K562 (cell line): ENCODE measurements around the gene MEFV. TPM values are rescaled to one million over a fixed set of nuclear protein-coding genes. Genes with fewer than 3 reads are reported as not detected.

ENCODE experiments used
- BACH1 ChIP-seq: fragments of 200-800 bp; sonication (Bioruptor generic); IDR thresholded peaks from 2 replicates; pipeline ENCODE4 v1.6.1; 2016; ENCODE audit warnings: missing genetic modification characterization, missing compliant biosample characterization
- HDAC6 ChIP-seq: IDR thresholded peaks from 2 replicates; pipeline ENCODE4 v1.6.1; 2012; ENCODE audit warnings: low read depth, mild to moderate bottlenecking, control low read depth, inconsistent platforms, low read length, moderate library complexity
- HDGF ChIP-seq: fragments of 450-650 bp; IDR thresholded peaks from 2 replicates; pipeline ENCODE4 v1.6.1; 2016
- HEY1 ChIP-seq: fragments of 250-450 bp; sonication (Bioruptor Pico); IDR thresholded peaks from 2 replicates; pipeline ENCODE4 v1.5.0; 2020; ENCODE audit warnings: mild to moderate bottlenecking, moderate library complexity, borderline replicate concordance
- JUND ChIP-seq, 2 experiments: IDR thresholded peaks; 2 replicates in 1 of 2; 3 replicates in 1 of 2; pipeline ENCODE4 v1.6.1; 2011; ENCODE audit warnings: borderline replicate concordance in 2 of 2, low read depth in 2 of 2, low read length in 2 of 2, improper control_type of control experiment in 1 of 2, missing biosample characterization in 1 of 2, missing genetic modification characterization in 1 of 2, missing genetic modification reagents in 1 of 2
- MTA1 ChIP-seq: fragments of 450-650 bp; IDR thresholded peaks from 2 replicates; pipeline ENCODE4 v1.6.1; 2017; ENCODE audit warnings: borderline replicate concordance
- NFE2 ChIP-seq: IDR thresholded peaks from 2 replicates; pipeline ENCODE4 v1.6.1; 2014; ENCODE audit warnings: antibody characterized with exemption, low read depth
- NR2F6 ChIP-seq: fragments of 450-650 bp; formaldehyde crosslinking; IDR thresholded peaks from 2 replicates; pipeline ENCODE4 v1.4.0; 2020; ENCODE audit warnings: mild to moderate bottlenecking
- POLR2G ChIP-seq: fragments of 200-400 bp; formaldehyde crosslinking; IDR thresholded peaks from 2 replicates; pipeline ENCODE4 v1.6.1; 2017; ENCODE audit warnings: low read depth, mild to moderate bottlenecking, antibody characterized with exemption, low read length, moderate library complexity
- TAL1 ChIP-seq: fragments of 450-650 bp; IDR thresholded peaks from 2 replicates; pipeline ENCODE4 v1.6.1; 2016; ENCODE audit warnings: mild to moderate bottlenecking
- ZFP1 ChIP-seq: fragments of 450-650 bp; formaldehyde crosslinking; IDR thresholded peaks from 2 replicates; pipeline ENCODE4 v1.4.0; 2020; ENCODE audit warnings: mild to moderate bottlenecking, mixed read lengths
- polyA plus RNA-seq, 8 experiments: library from polyadenylated mRNA; depleted of rRNA in 4 of 8; stranded (reverse) in 5 of 8; unstranded in 3 of 8; fragments of >200 nt; fragmentation: Nextera tagmentation in 2 of 8; fragmentation: Illumina TruSeq in 1 of 8; extraction: Ambion mirVana in 2 of 8; extraction: Trizol in 1 of 8; gene quantifications; 2 replicates each; pipeline versions ENCODE4 v1.2.1 to v1.2.3, GENCODE V29; 2011 to 2014; ENCODE audit warnings: inconsistent platforms in 1 of 8, missing spikeins in 1 of 8
- total RNA-seq, 7 experiments: library from RNA; depleted of rRNA in 6 of 7; stranded (reverse); fragments of >200 nt in 6 of 7; fragmentation: Illumina TruSeq in 2 of 7; extraction: Trizol in 2 of 7; gene quantifications; 2 replicates each; pipeline versions ENCODE4 v1.2.1 to v1.2.3, GENCODE V29; 2011 to 2021; ENCODE audit warnings: low replicate concordance in 1 of 7
- TF ChIP-seq, protein P1 (sequence below), 2 experiments: fragments of 450-650 bp in 1 of 2; IDR thresholded peaks; 2 replicates each; pipeline ENCODE4 v1.6.1; 2011 to 2017; ENCODE audit warnings: low read depth in 2 of 2, antibody characterized with exemption in 1 of 2, borderline replicate concordance in 1 of 2, low read length in 1 of 2, mild to moderate bottlenecking in 1 of 2, mixed read lengths in 1 of 2; ENCODE audit not compliant: control insufficient read depth in 1 of 2
- TF ChIP-seq, protein P2 (sequence below): fragments of 250-450 bp; sonication (Bioruptor Pico); IDR thresholded peaks from 2 replicates; pipeline ENCODE4 v1.5.1; 2021; ENCODE audit warnings: mild to moderate bottlenecking
- TF ChIP-seq, protein P3 (sequence below): fragments of 450-650 bp; IDR thresholded peaks from 2 replicates; pipeline ENCODE4 v1.6.1; 2017; ENCODE audit warnings: antibody characterized with exemption
- TF ChIP-seq, protein P4 (sequence below): IDR thresholded peaks from 2 replicates; pipeline ENCODE4 v1.6.1; 2016; ENCODE audit warnings: missing genetic modification characterization, missing compliant biosample characterization
- TF ChIP-seq, protein P5 (sequence below): sonication (generic); formaldehyde crosslinking; IDR thresholded peaks from 2 replicates; pipeline ENCODE4 v1.8.1; 2023; ENCODE audit warnings: mild to moderate bottlenecking, missing genetic modification reagents

MEFV gene
- total and polyA plus RNA-seq, 9 of the 15 experiments (the other 6 are each of a cell fraction or from before 2014, with no cell fraction given): 0.14 TPM; not detected in 8

DNA sequence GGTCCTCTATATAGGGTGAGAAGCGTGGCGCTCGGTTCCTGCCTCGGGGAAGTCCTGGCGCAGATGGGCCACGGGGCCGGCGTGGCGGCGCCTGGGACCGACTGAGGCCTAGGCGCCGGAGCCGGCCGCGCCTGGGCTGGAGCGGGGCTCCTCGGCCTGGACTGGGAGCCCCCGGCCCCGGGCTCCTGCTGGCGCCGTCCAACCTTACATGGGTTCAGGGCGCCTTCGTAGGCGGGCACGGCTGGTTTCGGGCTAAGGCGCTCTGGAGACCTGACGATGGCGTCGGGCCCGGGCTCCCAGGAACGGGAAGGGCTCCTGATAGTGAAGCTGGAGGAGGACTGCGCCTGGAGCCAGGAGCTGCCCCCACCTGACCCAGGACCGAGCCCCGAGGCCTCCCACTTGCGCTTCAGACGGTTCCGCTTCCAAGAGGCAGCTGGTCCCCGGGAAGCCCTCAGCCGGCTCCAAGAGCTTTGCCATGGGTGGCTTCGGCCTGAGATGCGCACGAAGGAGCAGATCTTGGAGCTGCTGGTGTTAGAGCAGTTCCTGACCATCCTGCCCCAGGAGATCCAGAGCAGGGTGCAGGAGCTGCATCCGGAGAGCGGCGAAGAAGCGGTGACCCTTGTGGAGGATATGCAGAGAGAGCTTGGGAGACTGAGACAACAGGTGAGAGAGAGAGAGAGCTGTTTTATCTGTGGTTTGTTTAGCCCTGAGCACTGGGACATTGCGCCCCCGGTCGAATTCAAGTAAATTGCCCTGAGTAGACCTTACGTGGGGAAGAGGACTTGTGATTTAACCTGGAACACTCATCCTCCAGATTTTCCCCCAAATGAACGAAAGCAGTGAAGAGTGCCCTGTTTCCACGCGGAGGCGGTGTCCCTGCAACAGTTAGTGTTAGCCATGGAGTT lies 27.4 kb upstream of the MEFV start (continued):
- TF ChIP-seq, protein P1, sequence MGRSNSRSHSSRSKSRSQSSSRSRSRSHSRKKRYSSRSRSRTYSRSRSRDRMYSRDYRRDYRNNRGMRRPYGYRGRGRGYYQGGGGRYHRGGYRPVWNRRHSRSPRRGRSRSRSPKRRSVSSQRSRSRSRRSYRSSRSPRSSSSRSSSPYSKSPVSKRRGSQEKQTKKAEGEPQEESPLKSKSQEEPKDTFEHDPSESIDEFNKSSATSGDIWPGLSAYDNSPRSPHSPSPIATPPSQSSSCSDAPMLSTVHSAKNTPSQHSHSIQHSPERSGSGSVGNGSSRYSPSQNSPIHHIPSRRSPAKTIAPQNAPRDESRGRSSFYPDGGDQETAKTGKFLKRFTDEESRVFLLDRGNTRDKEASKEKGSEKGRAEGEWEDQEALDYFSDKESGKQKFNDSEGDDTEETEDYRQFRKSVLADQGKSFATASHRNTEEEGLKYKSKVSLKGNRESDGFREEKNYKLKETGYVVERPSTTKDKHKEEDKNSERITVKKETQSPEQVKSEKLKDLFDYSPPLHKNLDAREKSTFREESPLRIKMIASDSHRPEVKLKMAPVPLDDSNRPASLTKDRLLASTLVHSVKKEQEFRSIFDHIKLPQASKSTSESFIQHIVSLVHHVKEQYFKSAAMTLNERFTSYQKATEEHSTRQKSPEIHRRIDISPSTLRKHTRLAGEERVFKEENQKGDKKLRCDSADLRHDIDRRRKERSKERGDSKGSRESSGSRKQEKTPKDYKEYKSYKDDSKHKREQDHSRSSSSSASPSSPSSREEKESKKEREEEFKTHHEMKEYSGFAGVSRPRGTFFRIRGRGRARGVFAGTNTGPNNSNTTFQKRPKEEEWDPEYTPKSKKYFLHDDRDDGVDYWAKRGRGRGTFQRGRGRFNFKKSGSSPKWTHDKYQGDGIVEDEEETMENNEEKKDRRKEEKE (IDR thresholded peaks at IDR 0.05; ENCODE audit: borderline replicate concordance in 1 of 2, control insufficient read depth in 1 of 2, low read depth in 2 of 2, low read length in 1 of 2): no peak
- TF ChIP-seq MTA1 (no peak), JUND (IDR thresholded peaks at IDR 0.05; ENCODE audit: borderline replicate concordance, low read depth, low read length) (0 out of 2 replicates have a peak, but pooled peaks have one; percentile 0), JUND (tag; IDR thresholded peaks at IDR 0.05; ENCODE audit: borderline replicate concordance, low read depth, low read length) (no peak), HDAC6 (no peak), TAL1 (no peak), ZFP1 (CRISPR knock-in tag) (no peak), HDGF (no peak), BACH1 (tag) (no peak), NR2F6 (CRISPR knock-in tag) (no peak), HEY1 (CRISPR knock-in tag) (no peak), NFE2 (no peak), POLR2G (no peak)
- TF ChIP-seq, protein P2, sequence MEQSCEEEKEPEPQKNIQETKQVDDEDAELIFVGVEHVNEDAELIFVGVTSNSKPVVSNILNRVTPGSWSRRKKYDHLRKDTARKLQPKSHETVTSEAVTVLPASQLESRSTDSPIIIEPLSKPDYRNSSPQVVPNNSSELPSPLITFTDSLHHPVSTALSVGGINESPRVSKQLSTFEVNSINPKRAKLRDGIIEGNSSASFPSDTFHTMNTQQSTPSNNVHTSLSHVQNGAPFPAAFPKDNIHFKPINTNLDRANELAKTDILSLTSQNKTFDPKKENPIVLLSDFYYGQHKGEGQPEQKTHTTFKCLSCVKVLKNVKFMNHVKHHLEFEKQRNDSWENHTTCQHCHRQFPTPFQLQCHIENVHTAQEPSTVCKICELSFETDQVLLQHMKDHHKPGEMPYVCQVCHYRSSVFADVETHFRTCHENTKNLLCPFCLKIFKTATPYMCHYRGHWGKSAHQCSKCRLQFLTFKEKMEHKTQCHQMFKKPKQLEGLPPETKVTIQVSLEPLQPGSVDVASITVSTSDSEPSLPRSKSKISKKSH (CRISPR knock-in tag): no peak
- TF ChIP-seq, protein P3, sequence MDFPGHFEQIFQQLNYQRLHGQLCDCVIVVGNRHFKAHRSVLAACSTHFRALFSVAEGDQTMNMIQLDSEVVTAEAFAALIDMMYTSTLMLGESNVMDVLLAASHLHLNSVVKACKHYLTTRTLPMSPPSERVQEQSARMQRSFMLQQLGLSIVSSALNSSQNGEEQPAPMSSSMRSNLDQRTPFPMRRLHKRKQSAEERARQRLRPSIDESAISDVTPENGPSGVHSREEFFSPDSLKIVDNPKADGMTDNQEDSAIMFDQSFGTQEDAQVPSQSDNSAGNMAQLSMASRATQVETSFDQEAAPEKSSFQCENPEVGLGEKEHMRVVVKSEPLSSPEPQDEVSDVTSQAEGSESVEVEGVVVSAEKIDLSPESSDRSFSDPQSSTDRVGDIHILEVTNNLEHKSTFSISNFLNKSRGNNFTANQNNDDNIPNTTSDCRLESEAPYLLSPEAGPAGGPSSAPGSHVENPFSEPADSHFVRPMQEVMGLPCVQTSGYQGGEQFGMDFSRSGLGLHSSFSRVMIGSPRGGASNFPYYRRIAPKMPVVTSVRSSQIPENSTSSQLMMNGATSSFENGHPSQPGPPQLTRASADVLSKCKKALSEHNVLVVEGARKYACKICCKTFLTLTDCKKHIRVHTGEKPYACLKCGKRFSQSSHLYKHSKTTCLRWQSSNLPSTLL: no peak
- TF ChIP-seq, protein P4, sequence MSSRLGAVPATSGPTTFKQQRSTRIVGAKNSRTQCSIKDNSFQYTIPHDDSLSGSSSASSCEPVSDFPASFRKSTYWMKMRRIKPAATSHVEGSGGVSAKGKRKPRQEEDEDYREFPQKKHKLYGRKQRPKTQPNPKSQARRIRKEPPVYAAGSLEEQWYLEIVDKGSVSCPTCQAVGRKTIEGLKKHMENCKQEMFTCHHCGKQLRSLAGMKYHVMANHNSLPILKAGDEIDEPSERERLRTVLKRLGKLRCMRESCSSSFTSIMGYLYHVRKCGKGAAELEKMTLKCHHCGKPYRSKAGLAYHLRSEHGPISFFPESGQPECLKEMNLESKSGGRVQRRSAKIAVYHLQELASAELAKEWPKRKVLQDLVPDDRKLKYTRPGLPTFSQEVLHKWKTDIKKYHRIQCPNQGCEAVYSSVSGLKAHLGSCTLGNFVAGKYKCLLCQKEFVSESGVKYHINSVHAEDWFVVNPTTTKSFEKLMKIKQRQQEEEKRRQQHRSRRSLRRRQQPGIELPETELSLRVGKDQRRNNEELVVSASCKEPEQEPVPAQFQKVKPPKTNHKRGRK (tag): no peak
- TF ChIP-seq, protein P5, sequence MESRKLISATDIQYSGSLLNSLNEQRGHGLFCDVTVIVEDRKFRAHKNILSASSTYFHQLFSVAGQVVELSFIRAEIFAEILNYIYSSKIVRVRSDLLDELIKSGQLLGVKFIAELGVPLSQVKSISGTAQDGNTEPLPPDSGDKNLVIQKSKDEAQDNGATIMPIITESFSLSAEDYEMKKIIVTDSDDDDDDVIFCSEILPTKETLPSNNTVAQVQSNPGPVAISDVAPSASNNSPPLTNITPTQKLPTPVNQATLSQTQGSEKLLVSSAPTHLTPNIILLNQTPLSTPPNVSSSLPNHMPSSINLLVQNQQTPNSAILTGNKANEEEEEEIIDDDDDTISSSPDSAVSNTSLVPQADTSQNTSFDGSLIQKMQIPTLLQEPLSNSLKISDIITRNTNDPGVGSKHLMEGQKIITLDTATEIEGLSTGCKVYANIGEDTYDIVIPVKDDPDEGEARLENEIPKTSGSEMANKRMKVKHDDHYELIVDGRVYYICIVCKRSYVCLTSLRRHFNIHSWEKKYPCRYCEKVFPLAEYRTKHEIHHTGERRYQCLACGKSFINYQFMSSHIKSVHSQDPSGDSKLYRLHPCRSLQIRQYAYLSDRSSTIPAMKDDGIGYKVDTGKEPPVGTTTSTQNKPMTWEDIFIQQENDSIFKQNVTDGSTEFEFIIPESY (CRISPR knock-in tag): no peak
